ENCODE measurements around the gene CA11.
"Not testable (repeated sequence)": the region's sequence is repeated elsewhere in the genome, so short reads cannot be mapped to it uniquely, and the experiment has no call there.

Gene CA11

GRCh38 chr19:48646001-48646721 lies at the start of gene CA11:
Gene CA11 (minus strand): TSS chr19:48646187. CDS start chr19:48645632, 555 bp downstream.
- DNase-seq = peak; percentile 80

GRCh38 chr19:48693629-48694028 lies 47.6 kb upstream of the CA11 start:
- DNase-seq = not testable (repeated sequence)

GRCh38 chr19:48689449-48689848 lies 43.5 kb upstream of the CA11 start:
- DNase-seq = no peak

GRCh38 chr19:48687776-48688175 lies 41.8 kb upstream of the CA11 start:
- no peak for DNase-seq

GRCh38 chr19:48686637-48687036 lies 40.6 kb upstream of the CA11 start:
- not testable (repeated sequence) for DNase-seq

GRCh38 chr19:48686088-48686487 lies 40.1 kb upstream of the CA11 start:
- DNase-seq = no peak

- no peak for DNase-seq
Measured at GRCh38 chr19:48685583-48685982, 39.6 kb upstream of the CA11 start.

- no peak for DNase-seq
Measured at GRCh38 chr19:48683349-48683748, 37.4 kb upstream of the CA11 start.

- DNase-seq = no peak
Measured at GRCh38 chr19:48681127-48681470, 35.1 kb upstream of the CA11 start.

- DNase-seq = no peak
Measured at GRCh38 chr19:48680436-48681126, 34.6 kb upstream of the CA11 start.

GRCh38 chr19:48680006-48680405 lies 34.0 kb upstream of the CA11 start:
- not testable (repeated sequence) for DNase-seq

GRCh38 chr19:48678201-48678600 lies 32.2 kb upstream of the CA11 start:
- no peak for DNase-seq

GRCh38 chr19:48676887-48677286 lies 30.9 kb upstream of the CA11 start:
- DNase-seq = no peak

- no peak for DNase-seq
Measured at GRCh38 chr19:48676487-48676886, 30.5 kb upstream of the CA11 start.

- peak; percentile 96 for DNase-seq
Measured at GRCh38 chr19:48674921-48675824, 29.2 kb upstream of the CA11 start.

GRCh38 chr19:48674216-48674809 lies 28.3 kb upstream of the CA11 start:
- no peak for DNase-seq

GRCh38 chr19:48673436-48674100 lies 27.6 kb upstream of the CA11 start:
- DNase-seq = no peak

- DNase-seq = no peak
Measured at GRCh38 chr19:48672994-48673393, 27.0 kb upstream of the CA11 start, which contains the start of gene NTN5. Gene NTN5 (minus strand): TSS chr19:48673017. CDS start chr19:48670986, 2,031 bp downstream.

GRCh38 chr19:48671446-48671995 lies 25.5 kb upstream of the CA11 start:
- peak; percentile 85 for DNase-seq

GRCh38 chr19:48670699-48671445 lies 24.9 kb upstream of the CA11 start:
- DNase-seq = no peak

Data from NCI-H1694 treated with DMSO at 0.1 percent for 48 hours (cell line).